Ovary (tissue), 9 donors: ENCODE measurements around the gene ASB8. TPM values are rescaled to one million over a fixed set of nuclear protein-coding genes. Genes with fewer than 3 reads are reported as not detected.

ENCODE experiments used
- DNase-seq, 5 donors: peaks; one replicate each; pipeline ENCODE4 v3.0.0-alpha.2; 2019 to 2020
- H3K27ac ChIP-seq, 2 donors: fragments of 200-600 bp; one replicate each; pipeline versions ENCODE4 v1.5.1 to v1.8.0; 2019 to 2022
- H3K27me3 ChIP-seq: fragments of 200-600 bp; one replicate; pipeline ENCODE4 v1.8.0; 2022
- H3K36me3 ChIP-seq: fragments of 200-600 bp; sonication (generic); one replicate; pipeline ENCODE4 v1.5.1; 2019
- H3K4me1 ChIP-seq: one replicate; pipeline ENCODE4 v1.8.1; 2013; ENCODE audit warnings: mild to moderate bottlenecking, moderate library complexity; ENCODE audit not compliant: insufficient read depth
- H3K4me3 ChIP-seq: fragments of 200-600 bp; sonication (generic); one replicate; pipeline ENCODE4 v1.5.1; 2017
- H3K9me3 ChIP-seq, 2 donors: fragments of 200-600 bp in 1 of 2; sonication (generic) in 1 of 2; one replicate each; pipeline versions ENCODE4 v1.5.1 to v1.8.1; 2013 to 2019; ENCODE audit warnings: mild to moderate bottlenecking in 1 of 2, moderate library complexity in 1 of 2
- CTCF ChIP-seq, 3 donors: fragments of 450-650 bp in 2 of 3; fragments of 200-600 bp in 1 of 3; IDR thresholded peaks; one replicate each; pipeline versions ENCODE4 v1.5.1 to v1.8.0; 2016 to 2022; ENCODE audit warnings: antibody characterized with exemption in 3 of 3, mild to moderate bottlenecking in 1 of 3
- EP300 ChIP-seq: sonication (generic); formaldehyde crosslinking; IDR thresholded peaks from one replicate; pipeline ENCODE4 v1.6.1; 2017; ENCODE audit warnings: antibody characterized with exemption
- POLR2A ChIP-seq: fragments of 450-650 bp; IDR thresholded peaks from one replicate; pipeline ENCODE4 v1.6.1; 2017; ENCODE audit warnings: antibody characterized with exemption, mild to moderate bottlenecking, moderate library complexity
- WGBS, 3 donors: extraction: QIAGEN DNeasy Blood & Tissue Kit in 1 of 3; methylation state at CpG; one replicate each; pipeline versions ENCODE4 v1.1.5 to v1.1.7; 2013 to 2017; 5-methylcytosine and 5-hydroxymethylcytosine counted together
- intact Hi-C, 4 donors: fragments of 100-400 bp; cut with DNase I; formaldehyde crosslinking; loops; one replicate each; pipeline versions ENCODE4 v1.11.0 to v1.15.1; 2022 to 2023
- microRNA-seq, 3 donors: library from miRNA; unstranded; fragments of <30 nt; microRNA quantifications; one replicate each; pipeline versions ENCODE4 to v1.2.0, GENCODE V29; 2019 to 2020
- polyA plus RNA-seq, 2 donors: library from polyadenylated mRNA; stranded (reverse); fragments of 200-250 nt in 1 of 2; fragments of 350-450 nt in 1 of 2; fragmentation: Illumina TruSeq in 1 of 2; extraction: RNeasy Lipid Tissue Mini Kit (QIAGEN cat#74804) in 1 of 2; gene quantifications; one replicate each; pipeline ENCODE4 v1.2.3, GENCODE V29; 2013 to 2014
- small RNA-seq: library from RNA; depleted of rRNA; stranded (forward); fragments of <200 nt; gene quantifications from one replicate; pipeline ENCODE3, GENCODE V24; 2016
- total RNA-seq, 7 donors: library from RNA; depleted of rRNA in 2 of 7; stranded (reverse); fragments of >200 nt in 2 of 7; fragmentation: NEBNext Ultra II Directional in 3 of 7; extraction: Animal tissue kit (Norgen Biotek cat#: 25700) in 3 of 7; gene quantifications; one replicate each; pipeline versions ENCODE4 v1.1.0 to v1.2.4, GENCODE V29; 2016 to 2023
- donor health status: DM: no; HTN: no; CAD: no; lungs with moderate emphysema.
- donor health status: DM: no; HTN: no; CAD: no.
- donor health status: Bipolar disorder and iron deficiency.
- donor health status: DM: yes; HTN: yes; CAD: no.
- donor health status: DM: no; HTN: no; CAD: no.
- donor health status: DM: yes; HTN: yes; CAD: no.

The ASB8 gene
- total and polyA plus RNA-seq, 9 donors: 18.8 to 51.6 (median 29.4) TPM

GRCh38 chr12:48105321-48105866 is 51.9 kb downstream of the ASB8 start:
- 0 to 1% (median 0%) methylated on average over 29 to 30 of the region's 30 CpGs for WGBS, 3 donors
- peak overlapping the region; percentile 70 to 85 for H3K27ac ChIP-seq
- no peak for TF ChIP-seq EP300
- no peak for TF ChIP-seq CTCF (IDR thresholded peaks at IDR 0.05)
- TF ChIP-seq POLR2A: no peak
- H3K4me1 ChIP-seq: peaks cover 7% of the 10 kb centered on the region
- intact Hi-C loops: loop anchor here in 1 of 4 donors (10.0 kb wide), 1 partner anchor 49 kb away; the partner anchor contains the start of gene ASB8
- peak overlapping the region; percentile 75 for H3K4me3 ChIP-seq
- no peaks in the 10 kb centered on the region for H3K27me3 ChIP-seq
- H3K9me3 ChIP-seq: no peaks in the 10 kb centered on the region
- no peak for DNase-seq
- H3K36me3 ChIP-seq: no peaks in the 10 kb centered on the region

- no peak for TF ChIP-seq POLR2A
- no peak for TF ChIP-seq EP300
- TF ChIP-seq CTCF (IDR thresholded peaks at IDR 0.05): no peak
- 70 to 75% (median 71%) methylated on average over 4 of the region's 4 CpGs for WGBS, 3 donors
- intact Hi-C loops: loop anchor here in 2 of 4 donors (5.0 to 10.0 kb wide), 2 partner anchors 50 to 53 kb away; partner anchors contain the start of gene ASB8 (in 2 of the 2)
- peaks cover 7% of the 10 kb centered on the region for H3K4me1 ChIP-seq
- no peak overlapping the region for H3K27ac ChIP-seq
- DNase-seq: no peak
- no peaks in the 10 kb centered on the region for H3K36me3 ChIP-seq
- H3K27me3 ChIP-seq: no peaks in the 10 kb centered on the region
- H3K9me3 ChIP-seq: no peaks in the 10 kb centered on the region
- no peak overlapping the region for H3K4me3 ChIP-seq
Observed at GRCh38 chr12:48104531-48104930, 52.8 kb downstream of the ASB8 start.

Small RNA genes lying within 50 kb of the gene (microRNA-seq; reads per million reads assigned to microRNA genes)
- 1.3 to 1.6 (median 1.5) reads per million in 3 donors for gene MIR6505

Small RNA genes lying within 50 kb of the gene (small RNA-seq; reads per million reads assigned to genes)
- not detected for gene MIR6505

Other genes starting within 250 kb of the ASB8 start
- 10 to 100 TPM; 31.1 to 87.5 (median 55.0) TPM for gene TMEM106C, start 193.9 kb downstream of the ASB8 start, total RNA-seq
- gene TMEM106C, start 193.9 kb downstream of the ASB8 start, polyA plus RNA-seq: 100 to 1,000 TPM in 1 of 2 donors, 10 to 100 TPM in 1; 52.0 to 110 TPM
- 1 to 10 TPM in 5 of 7 donors, under 1 TPM in 1, not detected in 1; 0.72 to 1.5 (median 1.1) TPM for gene COL2A1, start 153.0 kb downstream of the ASB8 start, total RNA-seq
- gene COL2A1, start 153.0 kb downstream of the ASB8 start, polyA plus RNA-seq: under 1 TPM; 0.05 to 0.30 TPM
- 10 to 100 TPM; 14.7 to 28.9 (median 21.6) TPM for gene SENP1, start 51.4 kb downstream of the ASB8 start, total RNA-seq
- 10 to 100 TPM in 1 of 2 donors, 1 to 10 TPM in 1; 6.2 to 10.4 TPM for gene SENP1, start 51.4 kb downstream of the ASB8 start, polyA plus RNA-seq
- gene PFKM, start 38.2 kb downstream of the ASB8 start, total RNA-seq: 100 to 1,000 TPM in 4 of 7 donors, 10 to 100 TPM in 3; 43.0 to 133 (median 111) TPM
- gene PFKM, start 38.2 kb downstream of the ASB8 start, polyA plus RNA-seq: 10 to 100 TPM; 60.8 to 80.9 TPM
- gene CCDC184, start 26.1 kb upstream of the ASB8 start, total RNA-seq: 10 to 100 TPM in 1 of 7 donors, 1 to 10 TPM in 6; 3.9 to 16.6 (median 6.0) TPM
- gene CCDC184, start 26.1 kb upstream of the ASB8 start, polyA plus RNA-seq: 1 to 10 TPM; 3.4 to 6.9 TPM
- gene OR10AD1, start 45.8 kb upstream of the ASB8 start, total RNA-seq: not detected
- gene OR10AD1, start 45.8 kb upstream of the ASB8 start, polyA plus RNA-seq: not detected
- 10 to 100 TPM; 18.5 to 50.0 (median 36.6) TPM for gene ZNF641, start 193.4 kb upstream of the ASB8 start, total RNA-seq
- 10 to 100 TPM; 14.0 to 50.3 TPM for gene ZNF641, start 193.4 kb upstream of the ASB8 start, polyA plus RNA-seq